ENCODE data around the gene DIMT1.

The DIMT1 gene

GRCh38 chr5:62371409-62371808 lies 32.3 kb downstream of the DIMT1 start:
- DNase-seq (ENCODE audit: low read depth, low spot score), result no peak

DNA sequence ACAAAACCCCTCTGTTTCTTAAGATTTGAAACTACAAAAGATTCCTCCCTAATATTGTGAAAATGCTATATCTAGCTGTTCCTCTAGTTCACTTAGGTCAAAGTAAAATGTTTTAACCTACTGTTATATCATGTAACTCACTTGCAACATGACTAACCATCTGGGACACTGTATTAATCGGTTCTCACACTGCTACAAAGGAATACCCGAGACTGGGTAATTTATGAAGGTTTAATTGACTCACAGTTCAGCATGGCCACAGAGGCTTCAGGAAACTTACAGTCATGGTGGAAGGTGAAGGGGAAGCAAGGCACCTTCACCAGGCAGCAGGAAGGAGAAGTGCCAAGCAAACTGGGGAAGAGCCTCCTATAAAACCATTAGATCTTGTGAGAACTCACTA lies 34.7 kb downstream of the DIMT1 start:
- DNase-seq (ENCODE audit: low read depth, low spot score), result no peak

- no peak for DNase-seq (ENCODE audit: low read depth, low spot score)
Observed at GRCh38 chr5:62362701-62363100, 41.0 kb downstream of the DIMT1 start.

- no peak for DNase-seq (ENCODE audit: low read depth, low spot score)
Observed at GRCh38 chr5:62354028-62354874, 49.5 kb downstream of the DIMT1 start.

- DNase-seq (ENCODE audit: low read depth, low spot score), result no peak
Observed at GRCh38 chr5:62348723-62349481, 54.8 kb downstream of the DIMT1 start.

DNA sequence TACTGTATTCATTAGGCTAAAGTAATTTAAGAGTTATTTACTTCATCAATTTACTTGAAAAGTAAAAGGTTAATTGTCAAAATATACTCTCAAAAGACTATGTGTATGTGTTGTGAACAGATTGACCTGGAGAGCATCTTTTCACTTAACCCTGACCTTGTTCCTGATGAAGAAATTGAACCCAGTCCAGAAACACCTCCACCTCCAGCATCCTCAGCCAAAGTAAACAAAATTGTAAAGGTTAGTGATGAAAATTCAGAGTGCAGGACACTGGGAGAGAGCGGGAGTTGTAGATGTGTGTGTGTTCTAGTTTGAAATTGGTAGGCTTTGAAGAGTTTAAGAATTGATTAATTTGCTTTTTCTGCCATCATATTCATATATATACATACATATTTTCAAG lies 55.8 kb downstream of the DIMT1 start:
- no peak for DNase-seq (ENCODE audit: low read depth, low spot score)

GRCh38 chr5:62346748-62347147 lies 57.0 kb downstream of the DIMT1 start:
- DNase-seq (ENCODE audit: low read depth, low spot score), result no peak

DNA sequence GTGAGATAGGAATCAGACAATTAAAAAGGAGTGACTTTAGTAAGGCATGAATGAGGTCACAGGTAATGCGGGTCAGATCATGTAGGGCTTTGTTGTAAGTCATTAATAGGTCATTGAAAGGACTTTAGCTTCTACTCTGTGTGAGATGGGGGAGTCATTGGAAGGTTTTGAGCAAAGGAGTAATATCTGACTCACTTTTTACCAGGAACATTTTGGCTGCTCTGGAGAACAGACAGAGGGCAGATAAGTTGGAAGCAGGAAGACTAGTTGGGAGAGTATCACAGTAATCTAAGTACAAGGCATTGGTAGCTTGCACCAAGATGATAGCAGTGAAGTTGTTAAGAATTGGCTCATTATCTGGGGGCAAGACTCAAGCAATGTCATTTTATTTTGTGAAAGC lies 60.3 kb downstream of the DIMT1 start:
- no peak for DNase-seq (ENCODE audit: low read depth, low spot score)

DNA sequence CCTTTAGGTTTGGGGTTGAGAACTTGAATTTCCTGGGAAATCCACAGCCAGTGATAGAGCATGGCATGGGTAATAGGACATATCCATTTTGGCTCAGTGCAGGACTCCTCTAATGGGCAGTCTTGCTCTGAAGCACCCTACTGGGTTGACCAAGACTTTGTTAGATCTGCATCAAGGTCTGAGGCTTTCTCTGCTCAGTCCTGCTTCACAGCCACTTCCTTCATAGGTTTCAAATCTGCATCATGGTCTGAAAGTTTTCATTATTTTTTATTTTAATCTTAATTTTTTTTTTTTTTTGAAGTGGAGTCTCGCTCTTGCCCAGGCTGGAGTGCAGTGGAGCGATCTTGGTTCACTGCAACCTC lies 61.2 kb downstream of the DIMT1 start:
- no peak for DNase-seq (ENCODE audit: low read depth, low spot score)

DNA sequence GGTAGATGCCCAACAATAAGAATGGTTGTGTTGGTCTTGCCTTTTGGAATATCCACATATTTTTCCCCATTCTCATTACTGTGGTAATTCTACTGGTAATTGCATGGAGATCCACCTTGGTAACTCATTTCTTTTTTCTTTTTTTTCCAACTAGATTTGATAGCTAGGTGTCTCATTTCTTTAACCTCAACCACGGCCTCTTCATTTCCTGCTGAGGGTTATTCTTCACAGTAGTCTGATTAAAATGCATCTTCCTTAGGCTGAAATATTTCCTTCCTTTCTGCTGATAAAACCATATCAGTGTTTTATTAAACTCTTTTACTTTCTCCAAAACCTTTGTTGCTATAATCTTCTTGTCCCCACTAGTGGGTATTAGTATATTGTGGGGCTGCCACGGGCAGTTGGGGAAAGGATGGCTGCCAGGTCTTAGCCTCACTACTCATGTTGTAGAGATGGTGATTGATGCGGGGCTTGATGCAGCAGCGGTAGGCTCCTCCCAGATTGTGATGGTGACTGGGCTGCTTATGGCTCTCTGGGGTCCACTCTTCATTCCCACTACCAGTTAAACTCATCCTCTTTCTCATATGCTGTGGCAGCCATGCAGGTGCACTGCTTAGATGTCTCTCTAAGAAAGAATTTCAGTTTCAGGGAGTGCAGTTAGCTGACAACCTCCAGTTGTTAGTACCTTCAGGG lies 61.8 kb downstream of the DIMT1 start:
- DNase-seq (ENCODE audit: low read depth, low spot score), result no peak

DNA sequence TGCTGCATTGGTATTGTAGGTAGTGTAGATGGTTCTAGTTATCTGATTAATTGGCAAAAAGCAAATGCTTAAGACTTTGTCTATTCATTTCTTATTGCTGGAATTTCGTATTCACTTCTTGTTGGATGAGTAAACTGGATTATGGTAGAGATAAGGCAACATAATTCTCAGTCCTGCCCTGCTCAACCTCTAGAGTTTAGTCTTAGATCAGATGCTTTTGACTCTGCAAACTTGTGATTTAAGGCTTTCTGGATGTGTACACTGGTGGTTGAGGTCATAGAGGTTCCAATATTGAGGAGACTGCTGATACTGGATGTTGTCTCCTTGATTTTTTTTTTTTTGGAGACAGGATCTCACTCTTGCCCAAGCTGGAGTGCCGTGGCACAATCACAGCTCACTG lies 62.7 kb downstream of the DIMT1 start:
- no peak for DNase-seq (ENCODE audit: low read depth, low spot score)

DNA sequence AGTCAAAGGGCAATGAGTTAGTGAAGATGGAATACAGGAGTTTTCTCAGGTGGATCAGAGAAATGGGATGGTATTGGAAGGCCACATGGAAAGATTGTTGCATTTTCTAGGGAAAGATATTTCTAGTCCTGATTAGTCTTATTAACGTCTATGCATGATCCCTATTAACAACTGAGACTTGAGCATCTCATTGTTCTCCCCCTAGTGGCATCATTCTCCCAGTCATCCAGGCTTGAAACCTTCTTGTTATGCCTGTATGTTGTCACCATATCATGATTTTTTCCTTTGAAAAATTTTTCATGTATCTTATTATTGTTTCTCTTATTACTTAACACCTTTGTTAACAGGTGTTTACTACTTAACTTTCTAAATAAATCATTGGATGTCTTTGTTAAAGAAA lies 63.3 kb downstream of the DIMT1 start:
- no peak for DNase-seq (ENCODE audit: low read depth, low spot score)
